H1 (cell line): ENCODE measurements around the gene KIF1B. TPM values are rescaled to one million over a fixed set of nuclear protein-coding genes. Genes with fewer than 3 reads are reported as not detected.
"Not testable (repeated sequence)": the region's sequence is repeated elsewhere in the genome, so short reads cannot be mapped to it uniquely, and the experiment has no call there.

ENCODE experiments used
- CTCF ChIA-PET: fragments of 300-600 bp; sonication (Branson Sonifier 250); formaldehyde crosslinking; loops from one replicate; lab custom pipeline; 2021; ENCODE audit not compliant: partially characterized antibody; lab: Charles Lee
- POLR2A ChIA-PET: fragments of 300-600 bp; sonication (Branson Sonifier 250); formaldehyde crosslinking; loops from one replicate; lab custom pipeline; 2021; ENCODE audit warnings: inconsistent platforms; ENCODE audit not compliant: partially characterized antibody; lab: Charles Lee
- DNase-seq, 2 experiments: peaks; one replicate each; pipeline versions ENCODE4 v3.0.0 to v3.0.0-alpha.2; 2010 to 2022; ENCODE audit warnings: low spot score in 2 of 2, low read depth in 1 of 2, mixed read lengths in 1 of 2
- FAIRE-seq: peaks from 2 replicates; lab custom pipeline; 2011; peaks lifted over from hg19 to GRCh38; lab: Jason Lieb, UNC
- H2AFZ ChIP-seq: 2 replicates; pipeline ENCODE4 v1.8.1; 2012; ENCODE audit warnings: low read length, inconsistent platforms
- H2AK5ac ChIP-seq: 2 replicates; pipeline ENCODE4 v1.6.1; 2013; ENCODE audit warnings: low read depth, low read length
- H2BK120ac ChIP-seq: replicated peaks from 2 replicates; pipeline ENCODE3; 2013; ENCODE audit warnings: low read depth, low read length, inconsistent platforms
- H2BK12ac ChIP-seq: 2 replicates; pipeline ENCODE4 v1.6.1; 2013; ENCODE audit warnings: low read depth, low read length
- H2BK15ac ChIP-seq: 2 replicates; pipeline ENCODE4 v1.6.1; 2013; ENCODE audit warnings: low read length
- H2BK20ac ChIP-seq: 2 replicates; pipeline ENCODE4 v1.6.1; 2013; ENCODE audit warnings: low read length
- H2BK5ac ChIP-seq: 2 replicates; pipeline ENCODE4 v1.6.1; 2013; ENCODE audit warnings: low read depth, low read length
- H3K14ac ChIP-seq: 2 replicates; pipeline ENCODE4 v1.6.1; 2013; ENCODE audit warnings: inconsistent platforms; ENCODE audit not compliant: insufficient read length
- H3K18ac ChIP-seq: 2 replicates; pipeline ENCODE4 v1.6.1; 2013; ENCODE audit warnings: low read length; ENCODE audit errors: extremely low read depth
- H3K23ac ChIP-seq: 2 replicates; pipeline ENCODE4 v1.6.1; 2013; ENCODE audit warnings: inconsistent platforms; ENCODE audit not compliant: insufficient read length
- H3K23me2 ChIP-seq: 2 replicates; pipeline ENCODE4 v1.6.1; 2013; ENCODE audit warnings: low read depth, low read length
- H3K27ac ChIP-seq: 2 replicates; pipeline ENCODE4 v1.6.1; 2011; ENCODE audit warnings: low read depth, low read length, inconsistent platforms
- H3K27me3 ChIP-seq, 4 experiments: replicated peaks in 1 of 4; 1 replicate in 1 of 4; 2 replicates in 3 of 4; pipeline versions ENCODE4 v1.6.1 to v1.8.1; 2011 to 2013; ENCODE audit warnings: low read length in 3 of 4, mild to moderate bottlenecking in 3 of 4, inconsistent platforms in 2 of 4, mixed read lengths in 2 of 4, moderate library complexity in 1 of 4; ENCODE audit not compliant: control insufficient read depth in 3 of 4, insufficient read depth in 3 of 4; ENCODE audit errors: extremely low read depth in 1 of 4
- H3K36me3 ChIP-seq, 4 experiments: 2 replicates each; pipeline versions ENCODE4 v1.6.1 to v1.8.1; 2011 to 2013; ENCODE audit warnings: mild to moderate bottlenecking in 4 of 4, low read length in 3 of 4, moderate library complexity in 2 of 4, control low read depth in 1 of 4, inconsistent platforms in 1 of 4; ENCODE audit not compliant: insufficient read depth in 4 of 4, control insufficient read depth in 2 of 4
- H3K4ac ChIP-seq: replicated peaks from 2 replicates; pipeline ENCODE3; 2013; ENCODE audit warnings: low read length, low read depth, mixed read lengths, inconsistent platforms; ENCODE audit not compliant: insufficient read length
- H3K4me1 ChIP-seq, 4 experiments: replicated peaks in 1 of 4; 1 replicate in 1 of 4; 2 replicates in 3 of 4; pipeline versions ENCODE4 v1.6.1 to v1.8.1; 2011 to 2013; ENCODE audit warnings: low read length in 3 of 4, inconsistent platforms in 2 of 4, mixed read lengths in 1 of 4; ENCODE audit not compliant: insufficient read depth in 4 of 4, control insufficient read depth in 3 of 4
- H3K4me2 ChIP-seq, 2 experiments: 2 replicates each; pipeline versions ENCODE4 v1.6.1 to v1.8.1; 2011 to 2013; ENCODE audit warnings: low read depth in 2 of 2, low read length in 2 of 2, control low read depth in 1 of 2, inconsistent platforms in 1 of 2, mild to moderate bottlenecking in 1 of 2; ENCODE audit not compliant: insufficient read depth in 1 of 2
- H3K4me3 ChIP-seq, 4 experiments: fragments of 200-600, 300-600 bp in 1 of 4; sonication (generic), shearing (Covaris generic), sonication (Bioruptor Twin) in 1 of 4; 2 replicates each; pipeline versions ENCODE4 v1.5.1 to v1.8.1; 2011 to 2016; ENCODE audit warnings: low read length in 4 of 4, low read depth in 3 of 4, control low read depth in 2 of 4, inconsistent platforms in 2 of 4, mild to moderate bottlenecking in 2 of 4, mixed read lengths in 1 of 4, moderate library complexity in 1 of 4; ENCODE audit not compliant: insufficient read depth in 2 of 4; ENCODE audit errors: extremely low read depth in 1 of 4
- H3K56ac ChIP-seq: replicated peaks from 2 replicates; pipeline ENCODE3; 2013; ENCODE audit warnings: low read depth, mild to moderate bottlenecking, mixed read lengths, low read length, inconsistent platforms; ENCODE audit not compliant: insufficient read length
- H3K79me1 ChIP-seq: 2 replicates; pipeline ENCODE4 v1.6.1; 2013; ENCODE audit warnings: low read depth, low read length, control low read depth
- H3K79me2 ChIP-seq, 2 experiments: 2 replicates each; pipeline versions ENCODE4 v1.6.1 to v1.8.1; 2012 to 2013; ENCODE audit warnings: low read length in 2 of 2, mild to moderate bottlenecking in 2 of 2, inconsistent platforms in 1 of 2; ENCODE audit not compliant: insufficient read depth in 2 of 2, control insufficient read depth in 1 of 2
- H3K9ac ChIP-seq, 4 experiments: replicated peaks in 1 of 4; 1 replicate in 1 of 4; 2 replicates in 3 of 4; pipeline versions ENCODE4 v1.6.1 to v1.8.1; 2011 to 2013; ENCODE audit warnings: low read depth in 3 of 4, low read length in 3 of 4, control low read depth in 2 of 4, mild to moderate bottlenecking in 2 of 4, moderate library complexity in 2 of 4, inconsistent platforms in 1 of 4; ENCODE audit errors: extremely low read depth in 1 of 4
- H3K9me3 ChIP-seq, 2 experiments: 2 replicates each; pipeline versions ENCODE4 v1.6.1 to v1.8.1; 2012 to 2013; ENCODE audit warnings: mild to moderate bottlenecking in 2 of 2, moderate library complexity in 2 of 2, control low read depth in 1 of 2, inconsistent platforms in 1 of 2, low read depth in 1 of 2, low read length in 1 of 2, mixed read lengths in 1 of 2; ENCODE audit not compliant: insufficient read depth in 2 of 2
- H4K20me1 ChIP-seq, 2 experiments: replicated peaks in 1 of 2; 2 replicates each; pipeline versions ENCODE3 to v1.8.1; 2011 to 2013; ENCODE audit warnings: inconsistent platforms in 2 of 2, low read length in 2 of 2, mild to moderate bottlenecking in 1 of 2; ENCODE audit not compliant: insufficient read depth in 2 of 2, control insufficient read depth in 1 of 2
- H4K5ac ChIP-seq: 2 replicates; pipeline ENCODE4 v1.6.1; 2013; ENCODE audit warnings: low read length, low read depth, mixed read lengths, inconsistent platforms; ENCODE audit not compliant: insufficient read length
- H4K8ac ChIP-seq: 2 replicates; pipeline ENCODE4 v1.8.0; 2013; ENCODE audit warnings: mild to moderate bottlenecking, moderate library complexity, low read length, inconsistent platforms; ENCODE audit not compliant: insufficient read depth; ENCODE audit errors: extremely low read depth
- H4K91ac ChIP-seq: replicated peaks from 2 replicates; pipeline ENCODE3; 2013; ENCODE audit warnings: low read length, mixed read lengths, inconsistent platforms; ENCODE audit not compliant: insufficient read length
- CTCF ChIP-seq, 3 experiments: IDR thresholded peaks; 1 replicate in 2 of 3; 2 replicates in 1 of 3; pipeline versions ENCODE4 v1.5.1 to v1.6.1; 2011; ENCODE audit warnings: low read length in 3 of 3, mild to moderate bottlenecking in 3 of 3, inconsistent platforms in 2 of 3, low read depth in 1 of 3, moderate library complexity in 1 of 3; ENCODE audit not compliant: insufficient read depth in 1 of 3; ENCODE audit errors: control extremely low read depth in 1 of 3
- RAD21 ChIP-seq, 2 experiments: IDR thresholded peaks in 1 of 2; conservative IDR thresholded peaks in 1 of 2; 2 replicates each; pipeline ENCODE4 v1.6.1; 2011; ENCODE audit warnings: low read depth in 2 of 2, low read length in 2 of 2, improper control_type of control experiment in 1 of 2, inconsistent platforms in 1 of 2, mild to moderate bottlenecking in 1 of 2, moderate library complexity in 1 of 2
- WGBS, 2 experiments: shearing (Covaris generic) in 1 of 2; methylation state at CpG; one replicate each; pipeline versions ENCODE4 v1.1.6 to v1.1.7; 2013 to 2015; ENCODE audit warnings: low lambda C conversion rate in 2 of 2, mixed read lengths in 2 of 2, inconsistent platforms in 1 of 2, low coverage in 1 of 2, missing lambda C conversion rate in 1 of 2; ENCODE audit not compliant: insufficient replicate concordance in 2 of 2, insufficient coverage in 1 of 2, insufficient read length in 1 of 2; ENCODE audit errors: extremely low coverage in 1 of 2, missing lambda C conversion rate in 1 of 2; 5-methylcytosine and 5-hydroxymethylcytosine counted together
- polyA plus RNA-seq, 7 experiments: library from polyadenylated mRNA; depleted of rRNA in 3 of 7; stranded (reverse) in 5 of 7; unstranded in 2 of 7; fragments of >200 nt in 5 of 7; fragments of 200-250 nt in 2 of 7; gene quantifications; 1 replicate in 5 of 7; 2 replicates in 1 of 7; 4 replicates in 1 of 7; pipeline versions ENCODE4 v1.2.1 to v1.2.3, GENCODE V29; 2011 to 2013; ENCODE audit warnings: missing spikeins in 2 of 7, mixed read lengths in 2 of 7
- total RNA-seq: library from RNA; stranded (reverse); fragmentation: NEBNext Ultra II Directional; extraction: Animal tissue kit (Norgen Biotek cat#: 25700); gene quantifications from 2 replicates; pipeline ENCODE4 v1.2.1, GENCODE V29; 2021

The KIF1B gene
- total and polyA plus RNA-seq, 2 of the 8 experiments (the other 6 are each of a cell fraction or from before 2014, with no cell fraction given) = 39.1 to 74.2 TPM

DNA sequence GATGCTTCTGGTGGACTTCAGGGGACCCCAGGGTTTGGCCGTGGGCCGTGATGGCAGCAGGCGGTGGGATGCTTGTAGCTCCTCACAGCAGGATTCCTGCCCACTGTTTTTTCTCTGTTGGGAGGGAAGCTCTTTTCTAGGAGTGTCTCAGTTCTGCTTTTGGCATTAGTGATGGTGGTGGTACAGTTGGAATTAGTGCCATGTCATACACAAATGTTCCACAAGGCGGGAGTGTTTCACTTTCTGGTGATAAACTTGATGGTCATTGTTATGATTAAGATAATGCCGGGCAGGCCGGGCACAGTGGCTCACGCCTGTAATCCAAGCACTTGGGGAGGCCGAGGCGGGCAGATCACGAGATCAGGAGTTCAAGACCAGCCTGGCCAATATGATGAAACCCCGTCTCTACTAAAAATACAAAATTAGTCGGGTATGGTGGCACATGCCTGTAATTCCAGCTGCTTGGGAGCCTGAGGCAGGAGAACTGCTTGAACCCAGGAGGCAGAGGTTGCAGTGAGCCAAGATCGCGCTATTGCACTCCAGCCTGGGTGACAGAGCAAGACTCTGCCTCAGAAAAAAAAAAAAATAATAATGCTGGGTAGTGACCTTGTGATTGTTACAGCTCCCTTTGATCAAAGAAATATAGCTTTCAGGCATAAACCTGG lies 167.1 kb downstream of the KIF1B start:
- H2BK120ac ChIP-seq, H3K79me2 ChIP-seq, H3K9ac ChIP-seq, H3K9me3 ChIP-seq, H2BK5ac ChIP-seq, H4K20me1 ChIP-seq, H3K18ac ChIP-seq, H2AFZ ChIP-seq, H2BK12ac ChIP-seq, H3K56ac ChIP-seq, H3K14ac ChIP-seq, H3K27ac ChIP-seq, H4K5ac ChIP-seq, H3K4me2 ChIP-seq, H2BK20ac ChIP-seq, H4K91ac ChIP-seq, H3K23ac ChIP-seq, H3K4ac ChIP-seq, FAIRE-seq: not testable (repeated sequence)
- POLR2A ChIA-PET = interaction anchor here (0.9 to 2.6 kb wide), 3 partner anchors 11 to 44 kb away, joined by 4 to 10 read pairs (median 4); no protein-coding TSS in a partner anchor
- H3K36me3 ChIP-seq = peaks cover 13 to 39% (median 27%) of the 10 kb centered on the region in 4 experiments; a peak in 6 of 8 replicates
- DNase-seq = peak in 1 of 2 experiments; percentile 67
- TF ChIP-seq CTCF (IDR thresholded peaks at IDR 0.05; ENCODE audit: control extremely low read depth in 1 of 3, insufficient read depth in 1 of 3, low read depth in 1 of 3, low read length in 3 of 3) (peak in 2 of 3 experiments; percentile 51 to 57; a peak in 3 of 4 replicates), RAD21 (IDR thresholded peaks at IDR 0.05 in 1 of 2, conservative IDR thresholded peaks at IDR 0.05 in 1 of 2; ENCODE audit: low read depth in 2 of 2, low read length in 2 of 2) (peak; percentile 65 to 71)
- TF ChIP-seq, all 59 proteins: peak for 2; not testable (repeated sequence) for 57
- not testable (repeated sequence) for H3K4me1 ChIP-seq, H3K27me3 ChIP-seq, H3K79me1 ChIP-seq, H3K4me3 ChIP-seq, H2BK15ac ChIP-seq, H4K8ac ChIP-seq, H2AK5ac ChIP-seq, H3K23me2 ChIP-seq
- CTCF ChIA-PET = interaction anchor here (0.6 to 2.9 kb wide), 24 partner anchors 9 to 501 kb away, joined by 3 to 26 read pairs (median 4); partner anchors contain the start of gene CENPS
- 86% methylated on average over 13 of the region's 14 CpGs; no CpG with 5 or more reads in 1 of the 2 experiments for WGBS, 2 experiments
